GM18907 (cell line): ENCODE data around the gene MT1X.
"Not testable (repeated sequence)": the region's sequence is repeated elsewhere in the genome, so short reads cannot be mapped to it uniquely, and the experiment has no call there.

ENCODE experiments used
- ATAC-seq: cut with Tn5 transposase; IDR thresholded peaks from one replicate; pipeline ENCODE4 v1.9.1; 2021; ENCODE audit warnings: mild to moderate bottlenecking, moderate library complexity; ENCODE audit not compliant: unreplicated experiment

MT1X gene

GRCh38 chr16:56652600-56652999 lies 29.7 kb upstream of the MT1X start:
- ATAC-seq: no peak

GRCh38 chr16:56653218-56653617 lies 29.1 kb upstream of the MT1X start:
- ATAC-seq: no peak

- ATAC-seq: peak; percentile 60
Measured at GRCh38 chr16:56657555-56658326, 24.5 kb upstream of the MT1X start, which contains the start of gene MT1F. TSS of gene MT1F (plus strand) at chr16:56657959. CDS start at chr16:56658059, 100 bp downstream.

- ATAC-seq: no peak
Measured at GRCh38 chr16:56658327-56658875, 23.9 kb upstream of the MT1X start.

GRCh38 chr16:56662357-56663354 lies 19.6 kb upstream of the MT1X start:
- no peak for ATAC-seq

- no peak for ATAC-seq
Measured at GRCh38 chr16:56664506-56664905, 17.8 kb upstream of the MT1X start.

GRCh38 chr16:56665286-56666261 lies 16.7 kb upstream of the MT1X start:
- not testable (repeated sequence) for ATAC-seq

- ATAC-seq: no peak
Measured at GRCh38 chr16:56667581-56668571, 14.4 kb upstream of the MT1X start, which contains the start of gene MT1G. TSS of gene MT1G (minus strand) at chr16:56668065. CDS start at chr16:56667993, 72 bp downstream.

- no peak for ATAC-seq
Measured at GRCh38 chr16:56669005-56669839, 13.0 kb upstream of the MT1X start, which contains the start of gene MT1H. TSS of gene MT1H (plus strand) at chr16:56669814. CDS start at chr16:56669885, 71 bp downstream.

- no peak for ATAC-seq
Measured at GRCh38 chr16:56669840-56670619, 12.2 kb upstream of the MT1X start.

- ATAC-seq: no peak
Measured at GRCh38 chr16:56670620-56670934, 11.7 kb upstream of the MT1X start.

GRCh38 chr16:56671691-56672090 lies 10.6 kb upstream of the MT1X start:
- ATAC-seq: not testable (repeated sequence)

GRCh38 chr16:56672171-56672570 lies 10.1 kb upstream of the MT1X start:
- not testable (repeated sequence) for ATAC-seq

- no peak for ATAC-seq
Measured at GRCh38 chr16:56672761-56673536, 9.3 kb upstream of the MT1X start.

GRCh38 chr16:56673921-56674320 lies 8.3 kb upstream of the MT1X start:
- no peak for ATAC-seq

- not testable (repeated sequence) for ATAC-seq
Measured at GRCh38 chr16:56674570-56674969, 7.7 kb upstream of the MT1X start.
